ENCODE results near the gene HSPB3. TPM values are rescaled to one million over a fixed set of nuclear protein-coding genes. Genes with fewer than 3 reads are reported as not detected.
"Not testable (repeated sequence)": the region's sequence is repeated elsewhere in the genome, so short reads cannot be mapped to it uniquely, and the experiment has no call there.

HSPB3 gene
- polyA plus RNA-seq, 1 donor (not counting 4 experiments of a cell fraction or from before 2014, with no cell fraction given) = 1.8 TPM

DNA sequence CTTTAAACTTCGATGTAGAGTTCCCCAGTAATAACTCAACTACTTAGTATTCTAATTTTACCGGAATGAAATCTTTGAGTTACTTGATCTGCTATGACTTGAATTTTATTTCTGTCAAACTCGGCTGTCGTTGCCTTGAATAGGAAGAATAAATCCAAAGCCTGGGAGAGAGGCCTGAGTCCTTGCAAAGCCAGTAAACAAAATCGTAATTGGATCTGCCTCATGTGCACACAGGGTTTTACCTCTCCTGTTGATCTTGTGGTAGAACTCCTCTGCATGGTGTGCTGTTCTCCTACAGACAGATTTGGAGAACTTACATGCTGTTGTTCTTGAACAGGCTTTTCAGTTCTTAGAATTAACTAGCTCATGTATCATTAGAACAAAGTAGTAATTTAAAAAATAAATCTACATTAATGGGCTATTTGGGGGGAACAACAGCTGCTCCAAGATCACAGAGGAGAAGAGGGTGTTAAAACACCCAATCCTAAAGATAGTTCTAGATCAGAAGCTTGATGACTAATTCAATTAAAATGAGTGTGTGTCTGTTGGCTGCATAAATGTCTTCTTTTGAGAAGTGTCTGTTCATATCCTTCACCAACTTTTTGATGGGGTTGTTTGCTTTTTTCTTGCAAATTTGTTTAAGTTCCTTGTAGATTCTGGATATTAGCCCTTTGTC lies 28.9 kb downstream of the HSPB3 start:
- dilution Hi-C loops (cut with MboI; ENCODE audit: extremely low pct_ligation_motif_present, low sequenced_read_pairs) = no loop called here
- TF ChIP-seq EZH2 (IDR thresholded peaks at IDR 0.05; ENCODE audit: low read length) = no peak
- TF ChIP-seq, protein P1, sequence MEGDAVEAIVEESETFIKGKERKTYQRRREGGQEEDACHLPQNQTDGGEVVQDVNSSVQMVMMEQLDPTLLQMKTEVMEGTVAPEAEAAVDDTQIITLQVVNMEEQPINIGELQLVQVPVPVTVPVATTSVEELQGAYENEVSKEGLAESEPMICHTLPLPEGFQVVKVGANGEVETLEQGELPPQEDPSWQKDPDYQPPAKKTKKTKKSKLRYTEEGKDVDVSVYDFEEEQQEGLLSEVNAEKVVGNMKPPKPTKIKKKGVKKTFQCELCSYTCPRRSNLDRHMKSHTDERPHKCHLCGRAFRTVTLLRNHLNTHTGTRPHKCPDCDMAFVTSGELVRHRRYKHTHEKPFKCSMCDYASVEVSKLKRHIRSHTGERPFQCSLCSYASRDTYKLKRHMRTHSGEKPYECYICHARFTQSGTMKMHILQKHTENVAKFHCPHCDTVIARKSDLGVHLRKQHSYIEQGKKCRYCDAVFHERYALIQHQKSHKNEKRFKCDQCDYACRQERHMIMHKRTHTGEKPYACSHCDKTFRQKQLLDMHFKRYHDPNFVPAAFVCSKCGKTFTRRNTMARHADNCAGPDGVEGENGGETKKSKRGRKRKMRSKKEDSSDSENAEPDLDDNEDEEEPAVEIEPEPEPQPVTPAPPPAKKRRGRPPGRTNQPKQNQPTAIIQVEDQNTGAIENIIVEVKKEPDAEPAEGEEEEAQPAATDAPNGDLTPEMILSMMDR (optimal IDR thresholded peaks at IDR 0.05 in 1 of 3, IDR thresholded peaks at IDR 0.05 in 1 of 3, conservative IDR thresholded peaks at IDR 0.05 in 1 of 3; ENCODE audit: extremely low read depth in 1 of 3, insufficient read depth in 2 of 3, low read length in 3 of 3) = no peak
- peaks cover 2% of the 10 kb centered on the region for H3K4me1 ChIP-seq (ENCODE audit: control insufficient read depth, extremely low read depth, insufficient read depth, low read length)
- H3K9me3 ChIP-seq (ENCODE audit: control insufficient read depth, low read depth, low read length) = no peaks in the 10 kb centered on the region
- H2AFZ ChIP-seq (ENCODE audit: control insufficient read depth, low read length) = no peak overlapping the region
- no peaks in the 10 kb centered on the region for H3K9me1 ChIP-seq (ENCODE audit: control insufficient read depth, extremely low read depth, insufficient read depth, low read length)
- H3K27ac ChIP-seq (ENCODE audit: control insufficient read depth, insufficient read depth, low read length) = no peak overlapping the region
- no peaks in the 10 kb centered on the region for H3K27me3 ChIP-seq (ENCODE audit: control insufficient read depth, extremely low read depth, insufficient read depth, low read length)
- H3K4me3 ChIP-seq (ENCODE audit: control insufficient read depth in 2 of 3, extremely low read depth in 1 of 3, insufficient read depth in 2 of 3, low read depth in 1 of 3, low read length in 3 of 3) = no peak overlapping the region
- no peaks in the 10 kb centered on the region for H3K36me3 ChIP-seq (ENCODE audit: control insufficient read depth in 2 of 2, extremely low read depth in 1 of 2, insufficient read depth in 2 of 2, low read length in 2 of 2)
- H3K79me2 ChIP-seq (ENCODE audit: control insufficient read depth, insufficient read depth, low read length) = no peaks in the 10 kb centered on the region
- H3K9ac ChIP-seq (ENCODE audit: control insufficient read depth, extremely low read depth, insufficient read depth, low read length) = no peak overlapping the region
- FAIRE-seq (no peak), DNase-seq (ENCODE audit: low read depth, low spot score) (no peak)
- H3K4me2 ChIP-seq (ENCODE audit: control insufficient read depth, extremely low read depth, insufficient read depth, low read depth, low read length) = no peak overlapping the region
- no peaks in the 10 kb centered on the region for H4K20me1 ChIP-seq (ENCODE audit: control insufficient read depth, extremely low read depth, insufficient read depth, low read length)

DNA sequence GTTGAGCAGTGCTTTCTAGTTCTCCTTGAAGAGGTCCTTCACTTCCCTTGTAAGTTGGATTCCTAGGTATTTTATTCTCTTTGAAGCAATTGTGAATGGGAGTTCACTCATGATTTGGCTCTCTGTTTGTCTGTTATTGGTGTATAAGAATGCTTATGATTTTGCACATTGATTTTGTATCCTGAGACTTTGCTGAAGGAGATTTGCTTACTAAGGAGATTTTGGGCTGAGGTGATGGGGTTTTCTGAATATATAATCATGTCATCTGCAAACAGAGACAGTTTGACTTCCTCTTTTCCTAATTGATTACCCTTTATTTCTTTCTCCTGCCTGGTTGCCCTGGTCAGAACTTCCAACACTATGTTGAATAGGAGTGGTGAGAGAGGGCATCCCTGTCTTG lies 30.2 kb downstream of the HSPB3 start:
- H3K9me3 ChIP-seq (ENCODE audit: control insufficient read depth, low read depth, low read length); H3K27ac ChIP-seq (ENCODE audit: control insufficient read depth, insufficient read depth, low read length); H4K20me1 ChIP-seq (ENCODE audit: control insufficient read depth, extremely low read depth, insufficient read depth, low read length); H3K4me3 ChIP-seq (ENCODE audit: control insufficient read depth in 2 of 3, extremely low read depth in 1 of 3, insufficient read depth in 2 of 3, low read depth in 1 of 3, low read length in 3 of 3); H3K27me3 ChIP-seq (ENCODE audit: control insufficient read depth, extremely low read depth, insufficient read depth, low read length); H3K4me1 ChIP-seq (ENCODE audit: control insufficient read depth, extremely low read depth, insufficient read depth, low read length); H3K9ac ChIP-seq (ENCODE audit: control insufficient read depth, extremely low read depth, insufficient read depth, low read length); H2AFZ ChIP-seq (ENCODE audit: control insufficient read depth, low read length); H3K79me2 ChIP-seq (ENCODE audit: control insufficient read depth, insufficient read depth, low read length); dilution Hi-C loops (cut with MboI; ENCODE audit: extremely low pct_ligation_motif_present, low sequenced_read_pairs); DNase-seq (ENCODE audit: low read depth, low spot score); H3K4me2 ChIP-seq (ENCODE audit: control insufficient read depth, extremely low read depth, insufficient read depth, low read depth, low read length); H3K9me1 ChIP-seq (ENCODE audit: control insufficient read depth, extremely low read depth, insufficient read depth, low read length); H3K36me3 ChIP-seq (ENCODE audit: control insufficient read depth in 2 of 2, extremely low read depth in 1 of 2, insufficient read depth in 2 of 2, low read length in 2 of 2); FAIRE-seq: not testable (repeated sequence)

DNA sequence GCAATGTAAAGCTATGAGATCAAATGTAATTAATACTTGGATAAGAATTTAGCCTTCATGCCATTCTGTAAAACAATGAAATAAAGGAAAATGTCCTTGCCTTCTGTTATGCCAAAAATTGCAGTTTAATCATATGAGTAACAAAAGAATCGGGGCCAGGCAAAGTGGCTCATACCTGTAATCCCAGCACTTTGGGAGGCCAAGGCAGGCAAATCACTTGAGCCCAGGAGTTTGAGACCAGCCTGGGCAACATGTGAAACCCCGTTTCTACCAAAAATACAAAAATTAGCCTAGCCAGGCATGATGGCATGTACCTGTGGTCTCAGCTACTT lies 34.1 kb downstream of the HSPB3 start:
- H3K27ac ChIP-seq (ENCODE audit: control insufficient read depth, insufficient read depth, low read length); H3K4me3 ChIP-seq (ENCODE audit: control insufficient read depth in 2 of 3, extremely low read depth in 1 of 3, insufficient read depth in 2 of 3, low read depth in 1 of 3, low read length in 3 of 3); H3K4me2 ChIP-seq (ENCODE audit: control insufficient read depth, extremely low read depth, insufficient read depth, low read depth, low read length); FAIRE-seq; H3K9me3 ChIP-seq (ENCODE audit: control insufficient read depth, low read depth, low read length); H3K9me1 ChIP-seq (ENCODE audit: control insufficient read depth, extremely low read depth, insufficient read depth, low read length); H3K36me3 ChIP-seq (ENCODE audit: control insufficient read depth in 2 of 2, extremely low read depth in 1 of 2, insufficient read depth in 2 of 2, low read length in 2 of 2); dilution Hi-C loops (cut with MboI; ENCODE audit: extremely low pct_ligation_motif_present, low sequenced_read_pairs); H2AFZ ChIP-seq (ENCODE audit: control insufficient read depth, low read length); H3K27me3 ChIP-seq (ENCODE audit: control insufficient read depth, extremely low read depth, insufficient read depth, low read length); H3K4me1 ChIP-seq (ENCODE audit: control insufficient read depth, extremely low read depth, insufficient read depth, low read length); H4K20me1 ChIP-seq (ENCODE audit: control insufficient read depth, extremely low read depth, insufficient read depth, low read length); DNase-seq (ENCODE audit: low read depth, low spot score); H3K79me2 ChIP-seq (ENCODE audit: control insufficient read depth, insufficient read depth, low read length); H3K9ac ChIP-seq (ENCODE audit: control insufficient read depth, extremely low read depth, insufficient read depth, low read length): not testable (repeated sequence)

All from keratinocyte (primary cell).